ENCODE data around the gene PPM1E. TPM values are rescaled to one million over a fixed set of nuclear protein-coding genes. Genes with fewer than 3 reads are reported as not detected.

Gene PPM1E
- under 1 TPM in 2 of 4 donors, not detected in 2; under 0.01 to 0.23 TPM for total RNA-seq

DNA sequence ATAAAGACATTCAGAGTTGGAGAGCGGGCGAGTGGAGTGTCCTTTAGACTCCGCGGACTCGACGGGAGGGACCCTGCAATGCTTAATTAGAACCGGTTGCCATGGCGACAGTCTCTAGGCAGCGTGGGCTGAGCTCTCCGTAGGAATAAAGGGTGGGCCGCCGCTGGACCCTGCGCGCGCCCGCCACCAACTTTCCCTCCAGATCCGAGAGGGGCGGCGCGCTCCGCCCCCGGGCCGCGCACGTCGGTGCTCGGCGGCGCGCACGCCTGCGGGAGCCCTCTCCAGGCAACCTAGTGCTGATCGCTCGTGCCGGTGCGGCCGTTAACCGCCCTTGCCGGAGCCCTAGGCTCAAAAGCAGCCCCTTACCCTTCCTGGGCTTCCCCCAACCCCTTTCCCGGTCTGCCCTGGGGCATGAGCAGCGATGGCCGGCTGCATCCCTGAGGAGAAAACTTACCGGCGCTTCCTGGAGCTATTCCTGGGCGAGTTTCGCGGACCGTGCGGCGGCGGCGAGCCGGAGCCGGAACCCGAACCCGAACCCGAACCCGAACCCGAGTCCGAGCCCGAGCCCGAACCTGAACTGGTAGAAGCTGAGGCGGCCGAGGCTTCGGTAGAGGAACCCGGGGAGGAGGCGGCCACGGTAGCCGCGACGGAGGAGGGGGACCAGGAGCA, at the start of gene PPM1E:
TSS of gene PPM1E (plus strand) at position 278 of the 669 bp plus-strand sequence.
- Histone ChIP-seq H3K27me3 (peaks cover 0 to 66% (median 0%) of the 10 kb centered on the region in 4 donors), H3K9me3 (no peaks in the 10 kb centered on the region), H3K27ac (no peak within 1 kb of the TSS), H3K4me1 (peaks cover 9 to 20% (median 11%) of the 10 kb centered on the region in 3 donors), H3K36me3 (no peaks in the 10 kb centered on the region), H3K4me3 (peak within 1 kb of the TSS; percentile 42 to 73 (median 52))
- TF ChIP-seq POLR2A (IDR thresholded peaks at IDR 0.05) = no peak
- TF ChIP-seq, protein P1, sequence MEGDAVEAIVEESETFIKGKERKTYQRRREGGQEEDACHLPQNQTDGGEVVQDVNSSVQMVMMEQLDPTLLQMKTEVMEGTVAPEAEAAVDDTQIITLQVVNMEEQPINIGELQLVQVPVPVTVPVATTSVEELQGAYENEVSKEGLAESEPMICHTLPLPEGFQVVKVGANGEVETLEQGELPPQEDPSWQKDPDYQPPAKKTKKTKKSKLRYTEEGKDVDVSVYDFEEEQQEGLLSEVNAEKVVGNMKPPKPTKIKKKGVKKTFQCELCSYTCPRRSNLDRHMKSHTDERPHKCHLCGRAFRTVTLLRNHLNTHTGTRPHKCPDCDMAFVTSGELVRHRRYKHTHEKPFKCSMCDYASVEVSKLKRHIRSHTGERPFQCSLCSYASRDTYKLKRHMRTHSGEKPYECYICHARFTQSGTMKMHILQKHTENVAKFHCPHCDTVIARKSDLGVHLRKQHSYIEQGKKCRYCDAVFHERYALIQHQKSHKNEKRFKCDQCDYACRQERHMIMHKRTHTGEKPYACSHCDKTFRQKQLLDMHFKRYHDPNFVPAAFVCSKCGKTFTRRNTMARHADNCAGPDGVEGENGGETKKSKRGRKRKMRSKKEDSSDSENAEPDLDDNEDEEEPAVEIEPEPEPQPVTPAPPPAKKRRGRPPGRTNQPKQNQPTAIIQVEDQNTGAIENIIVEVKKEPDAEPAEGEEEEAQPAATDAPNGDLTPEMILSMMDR (IDR thresholded peaks at IDR 0.05) = no peak
- DNase-seq = no peak
- intact Hi-C loops (cut with DNase I) = no loop called here
- 7 to 24% methylated on average over 9 to 11 of the region's 71 CpGs for WGBS, 2 donors

DNA sequence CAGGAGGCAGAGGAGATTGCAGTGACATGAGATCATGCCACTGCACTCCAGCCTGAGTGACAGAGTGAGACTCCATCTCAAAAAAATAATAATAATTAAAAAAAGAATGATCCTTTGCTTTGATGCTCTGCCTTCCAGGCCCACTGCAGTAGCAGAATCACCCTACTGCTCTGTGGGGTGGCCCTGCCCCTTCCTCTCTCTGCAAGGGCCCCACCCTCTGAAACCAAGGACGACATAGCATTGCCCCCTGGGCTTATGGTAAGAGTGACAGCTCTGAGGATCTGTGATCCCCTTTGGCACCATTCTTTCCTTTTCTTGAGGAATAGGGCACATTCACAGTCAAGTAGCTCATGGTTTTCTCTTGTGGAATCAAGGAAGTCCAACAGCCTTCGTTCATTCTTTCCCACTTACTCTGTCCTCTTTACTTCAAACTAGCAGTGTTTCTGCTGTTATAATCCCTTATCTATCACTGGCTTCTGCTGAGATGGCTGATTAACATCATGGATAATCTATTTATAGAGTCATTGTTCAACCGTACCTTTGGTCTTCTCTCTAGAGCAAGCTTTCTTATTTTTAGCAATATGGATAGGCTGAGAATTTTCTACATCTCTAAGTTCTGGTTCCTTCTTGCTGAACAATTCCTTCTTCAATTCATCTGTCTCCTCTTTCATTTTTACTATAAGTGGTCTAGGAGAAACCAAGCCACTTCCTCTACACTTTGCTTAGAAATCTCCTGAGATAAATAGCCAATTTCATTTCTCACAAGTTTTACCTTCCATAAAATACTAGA, 49.1 kb upstream of the PPM1E start:
- no peaks in the 10 kb centered on the region for H3K9me3 ChIP-seq
- TF ChIP-seq, protein P1 (IDR thresholded peaks at IDR 0.05) = no peak
- TF ChIP-seq POLR2A (IDR thresholded peaks at IDR 0.05) = no peak
- peaks cover 0 to 57% (median 0%) of the 10 kb centered on the region in 3 donors for H3K36me3 ChIP-seq
- H3K4me3 ChIP-seq = no peak overlapping the region
- intact Hi-C loops (cut with DNase I) = loop anchor here (10.0 kb wide), 1 partner anchor 298 kb away; no protein-coding TSS in a partner anchor
- H3K4me1 ChIP-seq = no peaks in the 10 kb centered on the region
- 58 to 65% methylated on average over 3 of the region's 3 CpGs for WGBS, 2 donors
- DNase-seq = no peak
- no peaks in the 10 kb centered on the region for H3K27me3 ChIP-seq
- H3K27ac ChIP-seq = no peak overlapping the region

DNA sequence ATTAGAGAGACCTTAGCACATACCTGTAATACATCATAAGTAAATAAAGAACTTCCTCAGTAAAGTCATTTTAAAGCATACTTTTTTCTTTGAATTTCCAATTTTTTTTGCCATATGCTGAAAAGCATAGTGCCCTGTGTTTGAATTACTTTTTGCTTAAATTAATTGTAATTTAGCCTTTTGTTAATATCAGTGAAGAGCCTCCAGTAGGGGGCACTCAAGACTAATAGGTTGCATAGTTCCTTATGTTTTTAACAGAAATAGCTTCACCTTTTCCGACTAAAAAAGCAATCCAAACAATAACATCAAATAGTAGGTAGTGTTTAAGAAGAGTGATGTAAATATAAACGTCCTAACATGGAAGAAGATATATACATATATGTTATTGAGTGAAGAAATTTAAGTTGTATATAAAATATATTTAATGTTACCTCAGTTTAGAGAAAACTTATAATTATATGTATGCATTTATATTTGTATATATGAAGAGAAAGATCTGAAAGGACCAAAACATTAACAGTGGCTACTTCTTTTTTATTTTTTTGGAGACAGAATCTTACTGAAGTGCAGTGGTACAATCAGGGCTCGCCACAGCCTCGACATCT, 44.6 kb upstream of the PPM1E start:
- Histone ChIP-seq H3K9me3 (no peaks in the 10 kb centered on the region), H3K27me3 (no peaks in the 10 kb centered on the region), H3K27ac (no peak overlapping the region), H3K4me1 (no peaks in the 10 kb centered on the region), H3K4me3 (no peak overlapping the region), H3K36me3 (peaks cover 0 to 51% (median 0%) of the 10 kb centered on the region in 3 donors)
- 48 to 49% methylated on average over 4 of the region's 4 CpGs for WGBS, 2 donors
- TF ChIP-seq, protein P1 (IDR thresholded peaks at IDR 0.05) = peak; percentile 26 to 83 (median 72)
- TF ChIP-seq POLR2A (IDR thresholded peaks at IDR 0.05) = no peak
- DNase-seq = no peak
- intact Hi-C loops (cut with DNase I) = no loop called here

DNA sequence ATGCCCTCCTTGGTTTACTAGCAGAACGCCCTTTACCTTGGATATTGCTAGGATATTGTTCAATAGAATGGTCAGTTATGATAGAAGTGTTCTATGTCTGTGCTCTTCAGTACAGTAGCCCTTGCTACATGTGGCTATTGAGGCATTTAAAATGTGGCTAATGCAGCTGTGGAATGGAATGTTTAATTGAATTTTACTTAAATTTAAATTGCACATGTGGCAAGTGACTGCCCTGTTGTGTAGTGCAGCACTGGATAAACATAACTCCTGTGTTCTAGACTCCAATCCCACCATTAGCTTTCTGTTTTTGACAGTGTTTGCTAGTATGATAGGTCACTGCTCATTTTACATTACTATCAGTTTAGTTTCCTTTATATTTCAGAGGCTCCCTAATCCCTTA, 33.4 kb upstream of the PPM1E start:
- 91 to 94% methylated on average over 1 of the region's 1 CpG for whole genome bisulfite sequencing, 2 donors
- H3K27me3 ChIP-seq = no peaks in the 10 kb centered on the region
- DNase-seq = no peak
- no peak overlapping the region for H3K4me3 ChIP-seq
- no peaks in the 10 kb centered on the region for H3K9me3 ChIP-seq
- no peak overlapping the region for H3K27ac ChIP-seq
- TF ChIP-seq, protein P1 (IDR thresholded peaks at IDR 0.05) = no peak
- no peak for TF ChIP-seq POLR2A (IDR thresholded peaks at IDR 0.05)
- H3K4me1 ChIP-seq = no peaks in the 10 kb centered on the region
- H3K36me3 ChIP-seq = peaks cover 0 to 57% (median 0%) of the 10 kb centered on the region in 3 donors
- intact Hi-C loops (cut with DNase I) = no loop called here

DNA sequence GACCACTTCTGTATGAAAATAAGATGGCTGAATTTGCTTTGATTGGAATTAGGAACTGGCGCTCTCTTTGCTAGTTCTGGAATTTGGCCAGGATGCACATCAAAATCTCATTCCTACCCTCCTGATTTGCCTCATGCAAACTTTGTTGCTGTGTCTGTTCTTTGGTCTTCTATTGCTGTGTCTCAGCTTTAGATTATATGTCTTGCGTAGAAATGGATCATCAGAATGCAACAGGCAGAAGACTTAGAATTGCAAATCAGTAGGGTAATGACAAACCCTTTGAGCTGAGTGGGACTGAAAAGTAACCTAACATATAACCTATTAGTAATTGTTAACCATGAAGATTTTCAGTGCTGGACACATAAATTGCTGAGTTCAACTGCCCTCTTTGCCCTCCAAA, 33.0 kb upstream of the PPM1E start:
- WGBS, 2 donors = 96 to 100% methylated on average over 2 of the region's 2 CpGs
- TF ChIP-seq, protein P1 (IDR thresholded peaks at IDR 0.05) = no peak
- no peak for TF ChIP-seq POLR2A (IDR thresholded peaks at IDR 0.05)
- H3K4me3 ChIP-seq = no peak overlapping the region
- H3K36me3 ChIP-seq = peaks cover 0 to 53% (median 0%) of the 10 kb centered on the region in 3 donors
- no peaks in the 10 kb centered on the region for H3K27me3 ChIP-seq
- intact Hi-C loops (cut with DNase I) = no loop called here
- no peaks in the 10 kb centered on the region for H3K4me1 ChIP-seq
- H3K27ac ChIP-seq = no peak overlapping the region
- no peaks in the 10 kb centered on the region for H3K9me3 ChIP-seq
- no peak for DNase-seq

Data from esophagus squamous epithelium (tissue), 5 donors.